AG10803 (cell line): ENCODE measurements around the gene ASGR1.
"Not testable (repeated sequence)": the region's sequence is repeated elsewhere in the genome, so short reads cannot be mapped to it uniquely, and the experiment has no call there.

Experiments
- DNase-seq: peaks from one replicate; pipeline ENCODE4 v3.0.0; 2010; ENCODE audit warnings: low read depth
- H3K4me3 ChIP-seq: 2 replicates; pipeline ENCODE4 v1.5.1; 2011; ENCODE audit warnings: mild to moderate bottlenecking, low read length, control low read depth
- TF ChIP-seq, protein P1 (sequence below): conservative IDR thresholded peaks from 2 replicates; pipeline ENCODE4 v1.5.1; 2011; ENCODE audit warnings: mild to moderate bottlenecking, low read length, control low read depth, inconsistent platforms

Gene ASGR1

DNA sequence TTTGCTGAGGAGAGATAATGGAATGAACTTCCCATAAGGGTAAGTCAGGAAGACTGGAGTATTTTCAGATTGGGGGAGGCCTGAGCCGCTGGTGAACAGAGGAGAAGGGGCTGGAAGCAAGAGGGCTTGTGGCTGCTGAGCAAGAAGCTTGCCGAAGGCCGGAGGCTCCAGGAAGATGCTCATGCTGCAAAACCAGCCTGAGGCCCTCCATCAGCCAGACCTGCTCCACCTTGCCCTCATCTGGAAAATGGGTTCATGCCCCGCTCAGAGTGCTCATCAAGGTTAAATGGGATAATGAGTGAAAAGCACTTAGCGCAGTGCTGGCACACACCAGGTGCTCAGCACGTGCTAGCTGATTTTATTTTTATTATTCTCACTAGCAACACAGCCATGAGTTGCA, 5.5 kb upstream of the ASGR1 start:
- no peak overlapping the region for H3K4me3 ChIP-seq
- DNase-seq = no peak

GRCh38 chr17:7184091-7184488, 4.9 kb upstream of the ASGR1 start:
- no peak overlapping the region for H3K4me3 ChIP-seq
- DNase-seq = no peak

More for the DNA sequence above, 5.5 kb upstream of the ASGR1 start:
- TF ChIP-seq, protein P1, sequence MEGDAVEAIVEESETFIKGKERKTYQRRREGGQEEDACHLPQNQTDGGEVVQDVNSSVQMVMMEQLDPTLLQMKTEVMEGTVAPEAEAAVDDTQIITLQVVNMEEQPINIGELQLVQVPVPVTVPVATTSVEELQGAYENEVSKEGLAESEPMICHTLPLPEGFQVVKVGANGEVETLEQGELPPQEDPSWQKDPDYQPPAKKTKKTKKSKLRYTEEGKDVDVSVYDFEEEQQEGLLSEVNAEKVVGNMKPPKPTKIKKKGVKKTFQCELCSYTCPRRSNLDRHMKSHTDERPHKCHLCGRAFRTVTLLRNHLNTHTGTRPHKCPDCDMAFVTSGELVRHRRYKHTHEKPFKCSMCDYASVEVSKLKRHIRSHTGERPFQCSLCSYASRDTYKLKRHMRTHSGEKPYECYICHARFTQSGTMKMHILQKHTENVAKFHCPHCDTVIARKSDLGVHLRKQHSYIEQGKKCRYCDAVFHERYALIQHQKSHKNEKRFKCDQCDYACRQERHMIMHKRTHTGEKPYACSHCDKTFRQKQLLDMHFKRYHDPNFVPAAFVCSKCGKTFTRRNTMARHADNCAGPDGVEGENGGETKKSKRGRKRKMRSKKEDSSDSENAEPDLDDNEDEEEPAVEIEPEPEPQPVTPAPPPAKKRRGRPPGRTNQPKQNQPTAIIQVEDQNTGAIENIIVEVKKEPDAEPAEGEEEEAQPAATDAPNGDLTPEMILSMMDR = no peak

GRCh38 chr17:7183433-7184090, 4.4 kb upstream of the ASGR1 start:
- TF ChIP-seq, protein P1 = no peak
- DNase-seq = no peak
- no peak overlapping the region for H3K4me3 ChIP-seq

More at GRCh38 chr17:7184091-7184488, 4.9 kb upstream of the ASGR1 start:
- TF ChIP-seq, protein P1 = no peak

DNA sequence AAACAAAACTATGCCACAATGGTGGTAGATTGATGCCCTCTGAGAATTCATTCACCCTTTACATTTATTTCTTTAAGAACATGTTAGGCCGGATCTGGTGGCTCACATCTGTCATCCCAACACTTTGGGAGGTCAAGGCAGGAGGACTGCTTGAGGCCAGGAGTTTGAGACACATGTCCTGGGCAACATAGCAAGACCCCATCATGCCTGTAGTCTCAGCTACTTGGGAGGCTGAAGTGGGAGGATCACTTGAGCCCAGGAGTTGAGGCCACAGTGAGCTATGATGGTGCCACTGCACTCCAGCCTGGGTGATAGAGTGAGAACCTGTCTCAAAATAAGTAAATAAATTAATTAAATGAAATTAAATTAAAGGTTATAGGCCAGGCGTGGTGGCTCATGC, 2.9 kb upstream of the ASGR1 start:
- not testable (repeated sequence) for H3K4me3 ChIP-seq

GRCh38 chr17:7178973-7179316, 225 bp downstream of the ASGR1 start:
- TF ChIP-seq, protein P1 = no peak
- no peak for DNase-seq
- H3K4me3 ChIP-seq = no peak overlapping the region

More for the DNA sequence above, 2.9 kb upstream of the ASGR1 start:
- DNase-seq = not testable (repeated sequence)

- peak overlapping the region; percentile 63 for H3K4me3 ChIP-seq
- DNase-seq = no peak
- TF ChIP-seq, protein P1 = no peak
These were observed 1.2 kb downstream of the ASGR1 start for GRCh38 chr17:7177954-7178477.

GRCh38 chr17:7177191-7177953, 1.8 kb downstream of the ASGR1 start:
- TF ChIP-seq, protein P1 = peak; percentile 82
- peak overlapping the region; percentile 63 for H3K4me3 ChIP-seq
- peak; percentile 40 for DNase-seq
